ENCODE data around the gene CYP2A13. TPM values are rescaled to one million over a fixed set of nuclear protein-coding genes. Genes with fewer than 3 reads are reported as not detected.

Gene CYP2A13
- total RNA-seq, 2 experiments from 2014 or later = not detected

DNA sequence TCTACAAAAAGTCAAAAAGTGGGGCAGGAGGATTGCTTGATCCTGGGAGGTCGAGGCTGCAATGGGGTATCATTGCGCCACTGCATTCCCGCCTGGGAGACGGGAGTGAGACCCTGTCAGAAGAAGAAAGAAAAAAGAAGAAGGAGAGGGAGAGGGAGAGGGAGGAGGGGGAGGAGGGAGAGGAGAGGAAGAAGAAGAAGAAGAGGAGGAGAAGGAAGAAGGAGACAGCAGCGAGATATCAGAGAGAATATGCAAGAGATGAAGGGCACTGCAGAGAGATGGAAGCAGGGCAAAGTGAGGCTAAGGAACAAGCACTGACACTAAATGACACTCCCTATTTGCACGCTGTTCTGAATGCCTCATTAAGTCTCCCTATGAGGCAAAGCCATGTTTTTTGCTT lies 40.4 kb downstream of the CYP2A13 start:
- Histone ChIP-seq H3K36me3 (ENCODE audit: insufficient read depth, low read length) (no peaks in the 10 kb centered on the region), H3K4me1 (ENCODE audit: insufficient read depth, low read length, poor library complexity, severe bottlenecking) (no peaks in the 10 kb centered on the region), H3K79me2 (ENCODE audit: insufficient read depth, low read depth, low read length) (no peaks in the 10 kb centered on the region), H3K4me2 (ENCODE audit: low read length) (no peak overlapping the region), H3K4me3 (ENCODE audit: low read depth, low read length, poor library complexity, severe bottlenecking) (no peak overlapping the region), H3K9me3 (ENCODE audit: low read length) (no peaks in the 10 kb centered on the region), H3K27ac (ENCODE audit: low read depth, low read length, poor library complexity, severe bottlenecking) (no peak overlapping the region), H4K20me1 (ENCODE audit: insufficient read depth, low read length) (no peaks in the 10 kb centered on the region), H3K9me2 (ENCODE audit: insufficient read depth, low read length) (no peaks in the 10 kb centered on the region), H2AFZ (ENCODE audit: low read length) (no peak overlapping the region)
- ChIA-PET CTCF (ENCODE audit: unreplicated experiment) (no interaction called here), POLR2A (no interaction called here)
- DNase-seq (ENCODE audit: low spot score) = no peak
- BruUV-seq (replicated peaks) = no TSS peak
- no peak for TF ChIP-seq EZH2phosphoT487 (IDR thresholded peaks at IDR 0.05; ENCODE audit: borderline replicate concordance, low read depth, low read length)
- TF ChIP-seq, protein P1, sequence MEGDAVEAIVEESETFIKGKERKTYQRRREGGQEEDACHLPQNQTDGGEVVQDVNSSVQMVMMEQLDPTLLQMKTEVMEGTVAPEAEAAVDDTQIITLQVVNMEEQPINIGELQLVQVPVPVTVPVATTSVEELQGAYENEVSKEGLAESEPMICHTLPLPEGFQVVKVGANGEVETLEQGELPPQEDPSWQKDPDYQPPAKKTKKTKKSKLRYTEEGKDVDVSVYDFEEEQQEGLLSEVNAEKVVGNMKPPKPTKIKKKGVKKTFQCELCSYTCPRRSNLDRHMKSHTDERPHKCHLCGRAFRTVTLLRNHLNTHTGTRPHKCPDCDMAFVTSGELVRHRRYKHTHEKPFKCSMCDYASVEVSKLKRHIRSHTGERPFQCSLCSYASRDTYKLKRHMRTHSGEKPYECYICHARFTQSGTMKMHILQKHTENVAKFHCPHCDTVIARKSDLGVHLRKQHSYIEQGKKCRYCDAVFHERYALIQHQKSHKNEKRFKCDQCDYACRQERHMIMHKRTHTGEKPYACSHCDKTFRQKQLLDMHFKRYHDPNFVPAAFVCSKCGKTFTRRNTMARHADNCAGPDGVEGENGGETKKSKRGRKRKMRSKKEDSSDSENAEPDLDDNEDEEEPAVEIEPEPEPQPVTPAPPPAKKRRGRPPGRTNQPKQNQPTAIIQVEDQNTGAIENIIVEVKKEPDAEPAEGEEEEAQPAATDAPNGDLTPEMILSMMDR (conservative IDR thresholded peaks at IDR 0.05; ENCODE audit: low read length) = no peak
- intact Hi-C loops (cut with micrococcal nuclease; ENCODE audit: unreplicated experiment) = no loop called here

DNA sequence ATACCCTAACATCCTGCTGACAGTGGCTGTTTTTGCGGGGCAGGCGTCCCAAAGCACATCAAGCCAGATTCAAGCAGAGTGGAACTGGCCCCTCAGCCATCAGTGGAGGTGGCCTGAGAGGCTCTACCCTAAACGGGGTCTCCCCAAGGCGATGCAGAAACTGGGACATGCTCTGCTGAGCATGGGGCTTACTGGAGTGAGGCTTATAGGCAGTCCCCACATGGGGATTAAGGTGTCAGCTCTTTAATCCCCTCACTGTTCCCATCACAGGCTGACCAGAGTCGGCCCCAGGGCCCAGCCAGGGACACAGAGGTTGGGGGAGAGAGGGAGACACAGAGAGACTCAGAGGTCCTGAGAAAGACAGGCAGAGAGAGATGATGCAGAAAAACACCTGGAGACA lies 42.9 kb downstream of the CYP2A13 start:
- TF ChIP-seq EZH2phosphoT487 (IDR thresholded peaks at IDR 0.05; ENCODE audit: borderline replicate concordance, low read depth, low read length) = no peak
- TF ChIP-seq, protein P1 (conservative IDR thresholded peaks at IDR 0.05; ENCODE audit: low read length) = no peak
- DNase-seq (ENCODE audit: low spot score) = no peak
- H3K79me2 ChIP-seq (ENCODE audit: insufficient read depth, low read depth, low read length) = no peaks in the 10 kb centered on the region
- no peaks in the 10 kb centered on the region for H3K4me1 ChIP-seq (ENCODE audit: insufficient read depth, low read length, poor library complexity, severe bottlenecking)
- H3K9me2 ChIP-seq (ENCODE audit: insufficient read depth, low read length) = no peaks in the 10 kb centered on the region
- intact Hi-C loops (cut with micrococcal nuclease; ENCODE audit: unreplicated experiment) = no loop called here
- no TSS peak for BruUV-seq (replicated peaks)
- no peak overlapping the region for H3K4me3 ChIP-seq (ENCODE audit: low read depth, low read length, poor library complexity, severe bottlenecking)
- ChIA-PET POLR2A (no interaction called here), CTCF (ENCODE audit: unreplicated experiment) (no interaction called here)
- H3K36me3 ChIP-seq (ENCODE audit: insufficient read depth, low read length) = no peaks in the 10 kb centered on the region
- H3K4me2 ChIP-seq (ENCODE audit: low read length) = no peak overlapping the region
- no peak overlapping the region for H3K27ac ChIP-seq (ENCODE audit: low read depth, low read length, poor library complexity, severe bottlenecking)
- H2AFZ ChIP-seq (ENCODE audit: low read length) = no peak overlapping the region
- no peaks in the 10 kb centered on the region for H4K20me1 ChIP-seq (ENCODE audit: insufficient read depth, low read length)
- no peaks in the 10 kb centered on the region for H3K9me3 ChIP-seq (ENCODE audit: low read length)

DNA sequence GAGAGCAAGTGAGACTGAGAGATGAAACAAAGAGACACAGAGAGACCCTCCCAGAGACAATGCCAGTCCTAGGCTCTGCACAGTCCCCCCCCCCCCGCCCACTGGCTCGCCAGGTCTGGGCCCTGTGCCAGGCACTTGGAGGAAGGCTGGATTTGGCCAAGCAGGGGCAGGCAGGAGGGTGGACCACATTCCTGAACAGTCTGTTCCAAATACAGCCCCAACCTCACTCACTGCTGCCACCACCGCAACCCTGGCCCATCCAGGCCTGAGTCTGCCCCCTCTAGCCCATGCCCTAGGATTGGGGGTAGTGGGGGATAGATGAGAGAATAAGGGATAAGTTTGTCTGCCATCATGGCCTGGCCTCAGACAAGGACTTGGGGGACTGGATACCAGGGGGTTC lies 45.0 kb downstream of the CYP2A13 start:
- CTCF ChIA-PET (ENCODE audit: unreplicated experiment) = no interaction called here
- no peak overlapping the region for H3K27ac ChIP-seq (ENCODE audit: low read depth, low read length, poor library complexity, severe bottlenecking)
- no peak overlapping the region for H2AFZ ChIP-seq (ENCODE audit: low read length)
- intact Hi-C loops (cut with micrococcal nuclease; ENCODE audit: unreplicated experiment) = no loop called here
- no peak overlapping the region for H3K4me2 ChIP-seq (ENCODE audit: low read length)
- H3K9me3 ChIP-seq (ENCODE audit: low read length) = no peaks in the 10 kb centered on the region
- BruUV-seq (replicated peaks) = no TSS peak
- no peak overlapping the region for H3K4me3 ChIP-seq (ENCODE audit: low read depth, low read length, poor library complexity, severe bottlenecking)
- no peak for DNase-seq (ENCODE audit: low spot score)
- H3K79me2 ChIP-seq (ENCODE audit: insufficient read depth, low read depth, low read length) = no peaks in the 10 kb centered on the region
- H3K9me2 ChIP-seq (ENCODE audit: insufficient read depth, low read length) = no peaks in the 10 kb centered on the region
- POLR2A ChIA-PET = no interaction called here
- no peaks in the 10 kb centered on the region for H3K36me3 ChIP-seq (ENCODE audit: insufficient read depth, low read length)
- no peaks in the 10 kb centered on the region for H3K4me1 ChIP-seq (ENCODE audit: insufficient read depth, low read length, poor library complexity, severe bottlenecking)
- TF ChIP-seq, protein P1 (conservative IDR thresholded peaks at IDR 0.05; ENCODE audit: low read length) = no peak
- no peak for TF ChIP-seq EZH2phosphoT487 (IDR thresholded peaks at IDR 0.05; ENCODE audit: borderline replicate concordance, low read depth, low read length)
- no peaks in the 10 kb centered on the region for H4K20me1 ChIP-seq (ENCODE audit: insufficient read depth, low read length)
